ENCODE measurements around the gene C10orf95.
"Not testable (repeated sequence)": the region's sequence is repeated elsewhere in the genome, so short reads cannot be mapped to it uniquely, and the experiment has no call there.

Gene C10orf95

GRCh38 chr10:102457591-102458150 is 6.3 kb upstream of the C10orf95 start:
- TF ChIP-seq CTCF (IDR thresholded peaks at IDR 0.05; ENCODE audit: low read depth, low read length, missing control alignments): no peak
- Histone ChIP-seq H3K27me3 (replicated peaks) (no peaks in the 10 kb centered on the region), H3K27ac (no peak overlapping the region), H3K4me3 (ENCODE audit: low read depth, low read length) (no peak overlapping the region), H3K36me3 (replicated peaks) (no peaks in the 10 kb centered on the region)
- DNase-seq: no peak
- in situ Hi-C loops (cut with HindIII; ENCODE audit: low pct_ligation_motif_present, low sequenced_read_pairs): no loop called here

- Histone ChIP-seq H3K27me3 (replicated peaks) (no peaks in the 10 kb centered on the region), H3K36me3 (replicated peaks) (no peaks in the 10 kb centered on the region), H3K27ac (peak overlapping the region; percentile 51), H3K4me3 (ENCODE audit: low read depth, low read length) (no peak overlapping the region)
- no peak for TF ChIP-seq CTCF (IDR thresholded peaks at IDR 0.05; ENCODE audit: low read depth, low read length, missing control alignments)
- peak; percentile 87 for DNase-seq
- in situ Hi-C loops (cut with HindIII; ENCODE audit: low pct_ligation_motif_present, low sequenced_read_pairs): no loop called here
These were observed 4.6 kb upstream of the C10orf95 start for GRCh38 chr10:102455893-102456471.

- in situ Hi-C loops (cut with HindIII; ENCODE audit: low pct_ligation_motif_present, low sequenced_read_pairs); H3K36me3 ChIP-seq (replicated peaks); H3K27ac ChIP-seq; H3K27me3 ChIP-seq (replicated peaks); H3K4me3 ChIP-seq (ENCODE audit: low read depth, low read length); DNase-seq: not testable (repeated sequence)
These were observed 3.5 kb upstream of the C10orf95 start for GRCh38 chr10:102454662-102455487.

GRCh38 chr10:102453502-102453901 is 2.2 kb upstream of the C10orf95 start:
- no peak overlapping the region for H3K4me3 ChIP-seq (ENCODE audit: low read depth, low read length)
- TF ChIP-seq CTCF (IDR thresholded peaks at IDR 0.05; ENCODE audit: low read depth, low read length, missing control alignments): no peak
- in situ Hi-C loops (cut with HindIII; ENCODE audit: low pct_ligation_motif_present, low sequenced_read_pairs): no loop called here
- no peaks in the 10 kb centered on the region for H3K27me3 ChIP-seq (replicated peaks)
- no peaks in the 10 kb centered on the region for H3K36me3 ChIP-seq (replicated peaks)
- H3K27ac ChIP-seq: peak overlapping the region; percentile 47
- DNase-seq: no peak

- Histone ChIP-seq H3K27ac (no peak overlapping the region), H3K27me3 (replicated peaks) (no peaks in the 10 kb centered on the region), H3K4me3 (ENCODE audit: low read depth, low read length) (no peak overlapping the region), H3K36me3 (replicated peaks) (no peaks in the 10 kb centered on the region)
- DNase-seq: peak; percentile 71
- in situ Hi-C loops (cut with HindIII; ENCODE audit: low pct_ligation_motif_present, low sequenced_read_pairs): no loop called here
- no peak for TF ChIP-seq CTCF (IDR thresholded peaks at IDR 0.05; ENCODE audit: low read depth, low read length, missing control alignments)
These were observed 1.5 kb upstream of the C10orf95 start for GRCh38 chr10:102452672-102453340.
